ENCODE data around the gene SEMA5B.

The SEMA5B gene

GRCh38 chr3:123032057-123032456 is 4.5 kb upstream of the SEMA5B start:
- Histone ChIP-seq H2AFZ (ENCODE audit: low read length) (no peak overlapping the region), H3K79me2 (ENCODE audit: insufficient read depth, low read length) (no peaks in the 10 kb centered on the region), H3K27me3 (ENCODE audit: insufficient read depth, low read length) (no peaks in the 10 kb centered on the region), H3K9me3 (ENCODE audit: low read length) (no peaks in the 10 kb centered on the region), H3K4me3 (ENCODE audit: low read depth, low read length, poor library complexity, severe bottlenecking) (no peak overlapping the region), H3K27ac (ENCODE audit: low read depth, low read length, poor library complexity, severe bottlenecking) (no peak overlapping the region), H3K9ac (ENCODE audit: low read length) (no peak overlapping the region), H3K36me3 (ENCODE audit: insufficient read depth, low read length) (no peaks in the 10 kb centered on the region), H3F3A (ENCODE audit: insufficient read depth, low read length) (no peaks in the 10 kb centered on the region), H4K20me1 (ENCODE audit: insufficient read depth, low read length) (no peaks in the 10 kb centered on the region), H3K9me2 (ENCODE audit: low read depth, low read length) (no peaks in the 10 kb centered on the region), H3K4me1 (ENCODE audit: insufficient read depth, low read length, severe bottlenecking) (peaks cover 13% of the 10 kb centered on the region), H3K4me2 (ENCODE audit: low read length) (no peak overlapping the region)
- no peak for TF ChIP-seq EZH2 (IDR thresholded peaks at IDR 0.05; ENCODE audit: borderline replicate concordance, low read length)
- TF ChIP-seq, protein P1, sequence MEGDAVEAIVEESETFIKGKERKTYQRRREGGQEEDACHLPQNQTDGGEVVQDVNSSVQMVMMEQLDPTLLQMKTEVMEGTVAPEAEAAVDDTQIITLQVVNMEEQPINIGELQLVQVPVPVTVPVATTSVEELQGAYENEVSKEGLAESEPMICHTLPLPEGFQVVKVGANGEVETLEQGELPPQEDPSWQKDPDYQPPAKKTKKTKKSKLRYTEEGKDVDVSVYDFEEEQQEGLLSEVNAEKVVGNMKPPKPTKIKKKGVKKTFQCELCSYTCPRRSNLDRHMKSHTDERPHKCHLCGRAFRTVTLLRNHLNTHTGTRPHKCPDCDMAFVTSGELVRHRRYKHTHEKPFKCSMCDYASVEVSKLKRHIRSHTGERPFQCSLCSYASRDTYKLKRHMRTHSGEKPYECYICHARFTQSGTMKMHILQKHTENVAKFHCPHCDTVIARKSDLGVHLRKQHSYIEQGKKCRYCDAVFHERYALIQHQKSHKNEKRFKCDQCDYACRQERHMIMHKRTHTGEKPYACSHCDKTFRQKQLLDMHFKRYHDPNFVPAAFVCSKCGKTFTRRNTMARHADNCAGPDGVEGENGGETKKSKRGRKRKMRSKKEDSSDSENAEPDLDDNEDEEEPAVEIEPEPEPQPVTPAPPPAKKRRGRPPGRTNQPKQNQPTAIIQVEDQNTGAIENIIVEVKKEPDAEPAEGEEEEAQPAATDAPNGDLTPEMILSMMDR (IDR thresholded peaks at IDR 0.05; ENCODE audit: low read length): no peak

GRCh38 chr3:123031051-123031450 is 3.5 kb upstream of the SEMA5B start:
- no peaks in the 10 kb centered on the region for H4K20me1 ChIP-seq (ENCODE audit: insufficient read depth, low read length)
- no peak overlapping the region for H3K9ac ChIP-seq (ENCODE audit: low read length)
- no peaks in the 10 kb centered on the region for H3K36me3 ChIP-seq (ENCODE audit: insufficient read depth, low read length)
- H3K4me2 ChIP-seq (ENCODE audit: low read length): no peak overlapping the region
- no peaks in the 10 kb centered on the region for H3F3A ChIP-seq (ENCODE audit: insufficient read depth, low read length)
- no peak overlapping the region for H3K27ac ChIP-seq (ENCODE audit: low read depth, low read length, poor library complexity, severe bottlenecking)
- no peak overlapping the region for H3K4me3 ChIP-seq (ENCODE audit: low read depth, low read length, poor library complexity, severe bottlenecking)
- H3K9me2 ChIP-seq (ENCODE audit: low read depth, low read length): no peaks in the 10 kb centered on the region
- H3K4me1 ChIP-seq (ENCODE audit: insufficient read depth, low read length, severe bottlenecking): peaks cover 19% of the 10 kb centered on the region
- H3K9me3 ChIP-seq (ENCODE audit: low read length): no peaks in the 10 kb centered on the region
- H3K79me2 ChIP-seq (ENCODE audit: insufficient read depth, low read length): no peaks in the 10 kb centered on the region
- no peak overlapping the region for H2AFZ ChIP-seq (ENCODE audit: low read length)
- TF ChIP-seq, protein P1 (IDR thresholded peaks at IDR 0.05; ENCODE audit: low read length): no peak
- TF ChIP-seq EZH2 (IDR thresholded peaks at IDR 0.05; ENCODE audit: borderline replicate concordance, low read length): no peak
- no peaks in the 10 kb centered on the region for H3K27me3 ChIP-seq (ENCODE audit: insufficient read depth, low read length)

DNA sequence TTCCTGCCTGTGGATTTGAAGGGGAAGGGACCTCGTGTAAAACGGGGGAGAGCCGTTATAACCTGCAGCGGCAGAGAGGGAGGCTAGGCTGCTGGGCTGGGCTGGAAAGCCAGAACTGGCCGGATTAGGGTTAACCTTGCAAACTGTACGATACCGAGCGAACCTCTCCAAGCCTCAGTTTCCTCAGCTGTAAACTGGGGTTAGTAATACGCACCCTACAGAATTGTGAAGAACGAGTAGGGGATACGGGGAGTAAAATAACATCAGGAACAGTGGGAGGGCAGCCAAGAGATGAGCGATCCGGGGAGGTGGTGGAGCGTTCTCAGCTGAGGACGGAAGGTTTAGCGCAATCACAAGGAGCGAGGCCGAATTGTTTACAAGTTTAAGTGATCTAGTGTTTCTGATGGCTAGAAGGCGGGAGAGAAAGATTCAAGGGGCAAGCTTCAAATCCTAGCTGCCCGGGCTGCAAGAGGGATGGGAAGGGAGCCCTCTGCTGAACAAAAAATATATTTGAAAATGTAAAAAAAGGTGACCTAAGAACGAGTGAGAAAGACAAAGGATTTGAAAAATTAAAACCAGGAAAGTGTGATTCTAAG is 768 bp upstream of the SEMA5B start:
- H3K4me3 ChIP-seq (ENCODE audit: low read depth, low read length, poor library complexity, severe bottlenecking): peak overlapping the region; percentile 51
- H2AFZ ChIP-seq (ENCODE audit: low read length): no peak overlapping the region
- peaks cover 19% of the 10 kb centered on the region for H3K4me1 ChIP-seq (ENCODE audit: insufficient read depth, low read length, severe bottlenecking)
- no peak for TF ChIP-seq EZH2 (IDR thresholded peaks at IDR 0.05; ENCODE audit: borderline replicate concordance, low read length)
- TF ChIP-seq, protein P1 (IDR thresholded peaks at IDR 0.05; ENCODE audit: low read length): peak; percentile 53
- no peaks in the 10 kb centered on the region for H3K9me2 ChIP-seq (ENCODE audit: low read depth, low read length)
- H3K27ac ChIP-seq (ENCODE audit: low read depth, low read length, poor library complexity, severe bottlenecking): no peak overlapping the region
- no peaks in the 10 kb centered on the region for H3K9me3 ChIP-seq (ENCODE audit: low read length)
- peak overlapping the region; percentile 73 for H3K4me2 ChIP-seq (ENCODE audit: low read length)
- no peaks in the 10 kb centered on the region for H3F3A ChIP-seq (ENCODE audit: insufficient read depth, low read length)
- H3K27me3 ChIP-seq (ENCODE audit: insufficient read depth, low read length): peaks cover 9% of the 10 kb centered on the region; the same call in 1 of the 2 replicates
- no peaks in the 10 kb centered on the region for H3K79me2 ChIP-seq (ENCODE audit: insufficient read depth, low read length)
- no peak overlapping the region; the same call in 1 of the 2 replicates for H3K9ac ChIP-seq (ENCODE audit: low read length)
- no peaks in the 10 kb centered on the region for H4K20me1 ChIP-seq (ENCODE audit: insufficient read depth, low read length)
- H3K36me3 ChIP-seq (ENCODE audit: insufficient read depth, low read length): no peaks in the 10 kb centered on the region
